Hematopoietic multipotent progenitor cell treated with erythropoietin and hydrocortisone succinate and interleukin-3 and kit ligand, for 17 days (in vitro differentiated cells): ENCODE data around the gene TNFAIP8L2.

ENCODE experiments used
- DNase-seq: peaks from one replicate; pipeline ENCODE4 v3.0.0-alpha.2; 2015; ENCODE audit warnings: low spot score

Gene TNFAIP8L2

GRCh38 chr1:151156515-151156819, at the start of gene TNFAIP8L2:
TSS of gene TNFAIP8L2 (plus strand) at chr1:151156649. CDS start at chr1:151158698, 2,049 bp downstream.
- peak; percentile 56 for DNase-seq

DNA sequence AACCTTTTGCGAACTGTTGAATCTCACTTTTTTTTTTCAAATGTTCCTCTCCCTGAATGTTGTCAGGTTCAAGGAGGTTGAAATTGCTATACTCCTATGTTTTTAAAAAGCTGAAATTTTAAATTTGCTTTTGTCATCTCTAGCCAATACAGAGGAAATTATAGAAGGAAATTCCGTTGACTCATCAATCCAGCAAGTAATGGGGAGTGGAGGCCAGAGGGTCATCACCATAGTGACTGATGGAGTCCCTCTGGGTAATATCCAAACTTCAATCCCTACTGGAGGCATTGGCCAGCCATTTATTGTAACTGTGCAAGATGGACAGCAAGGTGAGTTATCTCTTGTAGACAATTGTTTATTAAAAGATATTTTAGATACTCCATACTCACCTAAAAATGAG, 49.6 kb upstream of the TNFAIP8L2 start:
- DNase-seq = no peak

GRCh38 chr1:151108331-151108730, 48.1 kb upstream of the TNFAIP8L2 start:
- no peak for DNase-seq

DNA sequence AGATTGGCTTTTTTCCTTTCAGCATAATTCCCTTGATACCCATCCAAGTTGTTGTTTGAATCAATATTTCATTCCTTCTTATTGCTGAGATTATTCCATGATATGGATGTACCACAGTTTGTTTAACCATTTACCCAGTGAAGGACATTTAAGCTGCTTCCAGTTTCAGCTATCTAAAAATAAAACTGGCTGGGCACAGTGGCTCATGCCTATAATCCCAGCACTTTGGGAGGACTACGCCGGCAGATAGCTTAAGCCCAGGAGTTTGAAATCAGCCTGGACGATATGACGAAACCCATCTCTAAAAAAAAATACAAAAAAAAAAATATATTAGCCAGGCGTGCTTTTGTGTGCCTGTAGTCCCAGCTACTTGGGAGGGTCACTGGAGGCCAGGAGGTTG, 42.6 kb upstream of the TNFAIP8L2 start:
- DNase-seq = no peak

- no peak for DNase-seq
Measured at GRCh38 chr1:151124763-151125403, 31.6 kb upstream of the TNFAIP8L2 start.

- DNase-seq = no peak
Measured at GRCh38 chr1:151128800-151129199, 27.6 kb upstream of the TNFAIP8L2 start.

GRCh38 chr1:151130987-151131586, 25.4 kb upstream of the TNFAIP8L2 start:
- DNase-seq = no peak

DNA sequence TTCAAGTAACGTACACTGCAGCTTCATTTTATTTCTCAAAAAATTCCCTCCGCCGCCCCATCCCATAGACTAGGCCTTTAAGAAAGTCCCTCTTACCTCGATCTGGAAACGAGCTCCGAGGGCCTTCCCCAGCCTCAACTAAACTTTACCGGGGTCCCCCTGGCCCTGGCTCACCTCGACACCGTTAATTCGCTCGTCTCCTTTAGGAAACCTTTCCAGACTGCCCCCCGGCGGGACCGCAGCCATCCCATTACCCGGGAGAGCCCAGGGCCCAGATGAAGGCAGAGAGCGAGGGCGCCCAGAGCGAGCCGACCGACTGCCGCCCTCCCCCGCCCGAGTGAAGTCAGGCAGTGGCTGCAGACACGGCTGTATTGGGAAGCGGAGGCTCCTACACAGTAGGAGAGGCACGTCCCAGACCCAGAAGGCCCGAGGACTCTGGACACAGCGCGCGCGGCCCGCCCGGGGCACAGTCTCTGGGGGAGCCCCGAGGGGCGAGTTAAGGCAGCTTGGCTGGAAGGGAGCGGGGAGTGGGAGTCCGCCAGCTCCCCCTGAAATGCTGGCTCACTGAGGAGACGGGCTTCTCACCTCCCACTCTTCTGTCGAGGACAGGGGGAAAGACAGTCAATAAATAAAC, 24.6 kb upstream of the TNFAIP8L2 start:
- no peak for DNase-seq

GRCh38 chr1:151132335-151133017, 24.0 kb upstream of the TNFAIP8L2 start:
- no peak for DNase-seq

GRCh38 chr1:151133018-151133806, 23.2 kb upstream of the TNFAIP8L2 start:
- no peak for DNase-seq

- DNase-seq = no peak
Measured at GRCh38 chr1:151134396-151134795, 22.1 kb upstream of the TNFAIP8L2 start.

DNA sequence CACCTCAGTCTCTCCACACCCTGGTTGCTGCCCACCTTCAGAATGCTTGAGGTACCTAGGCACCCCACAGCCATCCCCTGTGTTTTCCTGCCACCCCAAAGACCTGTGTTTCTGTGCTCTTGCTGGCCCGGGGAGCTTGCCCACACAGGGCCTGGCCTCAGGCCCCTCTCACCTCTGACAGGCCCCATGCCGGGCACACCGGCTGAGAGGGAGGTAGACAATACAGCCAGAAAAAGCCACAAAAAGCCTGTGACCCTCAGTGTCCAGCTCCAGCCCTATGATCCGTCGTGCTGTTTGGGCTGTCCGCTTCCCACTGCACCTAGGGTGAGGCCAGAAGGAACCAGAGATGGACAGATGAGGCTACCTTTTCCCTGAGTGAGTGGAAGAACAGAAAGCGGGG, 21.5 kb upstream of the TNFAIP8L2 start:
- no peak for DNase-seq

- DNase-seq = no peak
Measured at GRCh38 chr1:151135433-151136385, 20.7 kb upstream of the TNFAIP8L2 start.

DNA sequence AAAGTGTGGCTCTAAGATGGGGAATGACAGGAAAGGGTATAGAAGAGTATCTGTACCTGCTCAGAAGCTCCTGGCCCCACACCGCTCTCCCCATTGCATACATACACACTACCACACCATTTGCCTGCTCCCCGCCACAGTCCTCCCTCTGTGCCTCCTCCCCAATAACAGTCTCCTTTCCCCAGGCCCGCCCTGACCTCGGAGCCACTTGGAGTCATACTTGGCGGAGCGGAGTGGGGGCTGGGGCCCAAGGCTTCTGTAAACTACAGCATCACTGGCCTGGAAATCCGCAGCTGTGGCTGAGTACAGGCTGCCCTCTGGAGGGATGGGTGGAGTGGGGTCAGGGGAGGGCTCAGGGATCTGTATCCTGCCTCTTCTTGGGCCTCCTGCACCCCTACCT, 18.7 kb upstream of the TNFAIP8L2 start:
- DNase-seq = no peak

DNA sequence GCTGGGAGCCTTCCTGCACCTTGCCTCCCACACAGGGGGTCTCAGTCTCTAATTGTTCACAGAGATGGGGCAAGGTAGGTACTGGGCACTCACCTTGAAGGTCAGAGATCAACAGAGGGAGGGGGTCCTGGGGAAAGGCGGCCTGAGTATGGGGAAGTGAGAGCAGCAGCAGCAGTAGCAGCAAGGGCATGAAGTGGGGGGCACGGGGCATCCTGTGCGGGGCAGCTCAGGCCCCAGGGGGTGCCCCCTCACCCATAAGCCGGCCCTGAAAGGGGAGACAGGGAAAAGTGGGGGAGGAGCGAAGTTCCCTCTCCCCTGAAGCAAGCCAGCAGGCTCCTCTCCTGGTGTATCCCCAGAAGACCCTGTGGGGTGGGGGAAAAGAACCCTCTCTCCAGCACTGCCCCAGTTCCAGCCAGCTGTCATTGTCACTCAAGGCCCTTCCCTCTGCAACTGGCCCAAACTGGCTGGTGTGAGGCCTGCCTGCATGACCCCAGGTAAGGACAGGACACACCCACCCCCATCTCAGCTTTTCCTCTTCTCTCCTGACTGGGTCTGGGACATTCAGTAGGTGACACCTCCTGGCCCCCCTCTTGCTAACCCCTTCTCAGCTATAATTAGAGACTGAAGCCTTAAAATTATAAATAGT, 13.9 kb upstream of the TNFAIP8L2 start:
- no peak for DNase-seq

DNA sequence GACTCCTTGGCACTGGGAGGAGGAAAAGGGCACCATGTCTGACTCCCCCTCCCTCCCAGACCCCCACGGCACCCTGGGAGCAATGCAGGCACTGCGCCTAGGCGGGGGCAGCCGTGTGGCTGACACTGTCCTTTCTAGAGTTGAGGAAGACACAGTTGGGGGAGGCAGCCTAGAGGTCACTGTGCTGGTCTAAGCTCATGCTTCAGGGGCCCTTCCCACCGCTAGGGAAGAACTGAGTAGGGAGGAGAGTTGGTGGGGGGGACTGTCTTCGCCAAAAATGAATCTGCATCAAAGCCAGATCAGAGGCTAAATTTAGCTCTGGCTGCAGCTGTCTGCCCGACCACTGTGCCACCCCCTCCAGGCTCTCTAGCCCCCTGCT, 13.4 kb upstream of the TNFAIP8L2 start:
- DNase-seq = no peak

DNA sequence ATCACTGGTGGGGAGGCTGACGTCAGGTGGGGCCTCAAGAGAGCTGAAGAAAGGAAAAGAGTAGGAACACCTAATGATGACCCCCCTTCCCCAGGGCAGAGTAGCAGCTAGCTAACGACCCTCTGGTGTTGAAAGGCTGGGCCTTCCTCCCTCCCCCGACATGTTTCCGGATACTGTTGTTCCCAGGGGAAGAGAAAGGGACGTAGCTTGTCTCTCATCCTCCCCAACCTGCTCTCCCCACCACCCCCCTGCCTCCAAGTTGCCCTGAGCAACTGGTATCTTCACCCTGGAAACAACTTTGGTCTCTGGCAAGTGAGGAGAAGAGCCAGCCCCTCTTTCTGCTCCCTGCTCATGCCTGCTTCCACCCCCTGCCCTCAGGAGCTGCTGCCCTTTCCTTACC, 12.5 kb upstream of the TNFAIP8L2 start:
- no peak for DNase-seq

DNA sequence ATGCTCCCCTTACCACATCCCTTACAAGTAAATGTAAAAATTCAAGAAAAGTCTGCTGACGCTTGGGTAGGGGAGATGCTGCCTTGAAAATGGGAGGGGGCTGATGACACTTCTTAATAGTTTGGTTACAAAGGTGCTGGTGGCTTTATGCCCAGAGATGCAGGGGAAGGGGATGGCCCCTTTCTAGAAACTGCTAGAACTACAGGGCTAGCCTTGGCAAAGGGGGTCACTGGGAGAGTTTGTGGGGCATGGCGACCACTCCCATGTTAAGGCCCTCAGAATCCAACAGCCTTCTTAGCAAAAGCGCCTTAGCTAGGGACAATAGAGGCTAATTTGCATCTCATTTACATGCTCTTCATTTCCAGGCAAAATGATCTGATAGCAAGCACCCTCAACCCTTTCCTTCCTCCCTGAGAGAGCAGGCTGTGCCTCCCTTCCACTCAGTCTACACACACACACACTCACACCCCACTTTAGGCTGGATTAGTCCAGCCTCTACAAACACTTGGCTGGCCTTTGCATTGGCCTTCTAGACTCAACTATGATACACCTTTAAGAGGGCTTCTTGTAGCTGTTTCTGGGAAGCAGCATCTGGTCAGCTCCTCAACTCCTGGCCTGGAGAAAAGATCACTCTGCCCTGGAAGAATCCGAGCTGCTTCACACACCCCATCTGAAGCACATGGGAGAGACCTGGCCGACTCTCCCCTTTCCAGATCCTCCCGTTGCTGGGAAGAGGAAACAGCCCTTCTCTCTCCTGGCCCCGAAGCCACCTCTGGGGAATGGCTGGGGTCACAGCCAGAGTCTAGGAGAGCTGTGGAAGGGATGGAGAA, 11.8 kb upstream of the TNFAIP8L2 start:
- DNase-seq = no peak

DNA sequence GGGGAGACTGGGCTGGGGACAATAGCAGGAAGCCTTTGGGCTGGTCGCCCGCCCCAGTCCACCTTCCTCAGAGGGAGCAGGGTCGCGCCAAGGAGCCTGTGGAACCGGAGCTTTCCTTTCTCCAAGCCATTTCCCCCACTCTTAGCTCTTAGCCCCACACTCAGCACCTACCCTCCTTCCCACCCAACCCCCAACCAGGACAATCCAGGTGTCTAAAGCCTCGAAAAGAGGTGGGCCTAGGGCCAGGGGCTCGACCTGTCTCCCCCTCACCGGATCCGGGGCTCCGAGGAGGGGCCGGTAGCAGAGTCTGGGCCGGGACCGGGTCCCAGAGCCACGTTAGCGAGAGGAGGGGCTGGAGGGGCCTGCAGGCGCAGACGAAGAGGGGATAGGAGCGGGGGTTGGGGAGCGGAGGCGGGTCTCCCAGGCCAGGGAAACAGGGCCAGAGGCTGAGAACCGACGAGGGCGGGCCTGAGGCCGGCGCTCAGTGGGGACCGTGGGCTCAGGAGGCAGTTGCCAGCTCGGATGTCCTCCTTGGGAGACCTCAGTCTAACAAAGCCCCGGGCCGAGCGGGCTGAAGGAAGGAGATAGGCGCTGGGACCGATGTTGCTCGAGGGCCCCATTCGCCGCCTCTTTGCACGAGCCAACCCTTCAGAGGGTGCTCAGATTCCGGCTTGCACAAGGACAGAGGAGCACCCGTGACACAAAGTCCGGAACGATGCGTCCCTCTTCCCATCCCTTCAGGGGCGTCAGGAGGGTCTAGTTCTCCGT, 11.0 kb upstream of the TNFAIP8L2 start:
- no peak for DNase-seq
